ENCODE results near the gene LCN6. TPM values are rescaled to one million over a fixed set of nuclear protein-coding genes. Genes with fewer than 3 reads are reported as not detected.
A peak's percentile ranks its signal among the peaks of the same experiment; 100 is the strongest.

The LCN6 gene
- total RNA-seq, 1 experiment from 2014 or later: not detected

DNA sequence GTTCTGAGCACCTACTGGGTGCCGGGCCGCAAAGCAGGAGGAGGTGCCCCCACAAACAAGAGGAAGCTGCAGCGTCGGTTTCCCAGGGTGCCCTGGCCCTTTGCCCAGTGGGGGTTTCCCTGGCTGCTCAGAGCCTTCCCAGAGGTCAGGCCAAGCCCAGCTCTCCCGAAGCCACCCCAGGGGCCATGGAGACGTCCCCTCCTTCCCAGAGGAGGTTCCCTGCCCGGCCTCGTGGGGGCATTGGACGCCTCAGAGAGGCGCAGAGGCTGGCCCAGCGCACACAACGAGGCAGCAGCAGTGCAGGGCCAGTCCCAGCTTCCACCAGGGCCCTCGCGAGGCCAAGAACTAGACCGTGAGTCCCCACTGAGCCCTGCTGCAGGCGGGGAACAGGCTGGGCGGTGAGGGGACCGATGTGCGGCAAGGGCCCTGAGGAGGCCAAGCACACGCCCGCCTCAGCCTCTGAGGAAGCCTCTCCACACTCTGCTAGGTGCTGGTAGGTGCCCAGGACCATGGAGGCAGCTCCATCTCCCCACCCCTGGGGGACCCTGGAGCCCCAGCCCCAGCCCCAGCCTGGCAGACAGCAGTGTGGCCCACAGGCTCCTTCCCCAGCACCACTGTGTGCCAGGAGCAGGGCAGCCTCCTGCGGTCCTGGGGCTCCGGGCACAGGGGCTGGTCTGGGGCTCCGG is 29.0 kb downstream of the LCN6 start:
- Histone ChIP-seq H3K79me2 (ENCODE audit: insufficient read depth, low read length) (no peaks in the 10 kb centered on the region), H2AK5ac (ENCODE audit: insufficient read length, low read length) (no peak overlapping the region), H3K27ac (ENCODE audit: insufficient read length, low read depth, low read length) (no peak overlapping the region), H4K8ac (replicated peaks; ENCODE audit: insufficient read length, low read depth, low read length) (no peak overlapping the region), H2BK12ac (ENCODE audit: insufficient read length, low read depth, low read length) (no peak overlapping the region), H3K18ac (ENCODE audit: insufficient read length, low read depth, low read length) (no peak overlapping the region), H3T11ph (ENCODE audit: low read length) (no peak overlapping the region), H3K4ac (ENCODE audit: low read depth, low read length) (no peak overlapping the region), H3K23me2 (ENCODE audit: insufficient read length, low read depth, low read length, poor library complexity, severe bottlenecking) (no peaks in the 10 kb centered on the region), H3K56ac (ENCODE audit: insufficient read length, low read depth, low read length) (no peak overlapping the region), H2BK15ac (ENCODE audit: low read depth, low read length) (no peak overlapping the region), H2BK120ac (ENCODE audit: low read depth, low read length, poor library complexity, severe bottlenecking) (no peak overlapping the region), H3K79me1 (ENCODE audit: insufficient read depth, low read depth, low read length, poor library complexity, severe bottlenecking) (peaks cover 2% of the 10 kb centered on the region), H2AFZ (ENCODE audit: low read length) (no peak overlapping the region), H4K20me1 (ENCODE audit: control insufficient read depth, insufficient read depth, insufficient read length) (no peaks in the 10 kb centered on the region), H3K14ac (ENCODE audit: insufficient read depth, low read length) (no peak overlapping the region), H4K91ac (ENCODE audit: insufficient read length, low read depth, low read length) (no peak overlapping the region), H3K27me3 (ENCODE audit: insufficient read depth, low read length) (no peaks in the 10 kb centered on the region), H3K23ac (ENCODE audit: insufficient read length, low read depth, low read length) (no peak overlapping the region), H3K4me1 (ENCODE audit: insufficient read depth, low read length) (no peaks in the 10 kb centered on the region), H2BK20ac (ENCODE audit: low read depth, low read length, poor library complexity, severe bottlenecking) (no peak overlapping the region), H2BK5ac (ENCODE audit: insufficient read length, low read length) (no peak overlapping the region), H3K9me3 (ENCODE audit: control insufficient read depth, low read depth, low read length) (no peaks in the 10 kb centered on the region), H3K4me2 (ENCODE audit: insufficient read depth, insufficient read length, low read length) (no peak overlapping the region), H3K9ac (ENCODE audit: extremely low read depth, insufficient read length, low read length) (no peak overlapping the region), H4K5ac (ENCODE audit: insufficient read length, low read depth, low read length) (no peak overlapping the region)
- no CpG with 5 or more reads among the region's 24 CpGs for WGBS (ENCODE audit: extremely low coverage, insufficient read length, low lambda C conversion rate)
- H3K27me3 Mint-ChIP-seq (ENCODE audit: low read depth): no peaks in the 10 kb centered on the region; the same call in 1 of the 2 replicates
- H3K4me1 Mint-ChIP-seq: peaks cover 3 to 6% of the 10 kb centered on the region in 2 experiments; a peak in 2 of 4 replicates
- H3K36me3 Mint-ChIP-seq (ENCODE audit: insufficient read depth in 1 of 3, low read depth in 3 of 3): peaks cover 10 to 23% (median 14%) of the 10 kb centered on the region in 3 experiments; a peak in 6 of 7 replicates
- no peak overlapping the region for H3K27ac Mint-ChIP-seq
- no peaks in the 10 kb centered on the region; a peak in 1 of 5 replicates for H3K9me3 Mint-ChIP-seq
- DNase-seq: peak; percentile 39
- TF ChIP-seq, protein P1, sequence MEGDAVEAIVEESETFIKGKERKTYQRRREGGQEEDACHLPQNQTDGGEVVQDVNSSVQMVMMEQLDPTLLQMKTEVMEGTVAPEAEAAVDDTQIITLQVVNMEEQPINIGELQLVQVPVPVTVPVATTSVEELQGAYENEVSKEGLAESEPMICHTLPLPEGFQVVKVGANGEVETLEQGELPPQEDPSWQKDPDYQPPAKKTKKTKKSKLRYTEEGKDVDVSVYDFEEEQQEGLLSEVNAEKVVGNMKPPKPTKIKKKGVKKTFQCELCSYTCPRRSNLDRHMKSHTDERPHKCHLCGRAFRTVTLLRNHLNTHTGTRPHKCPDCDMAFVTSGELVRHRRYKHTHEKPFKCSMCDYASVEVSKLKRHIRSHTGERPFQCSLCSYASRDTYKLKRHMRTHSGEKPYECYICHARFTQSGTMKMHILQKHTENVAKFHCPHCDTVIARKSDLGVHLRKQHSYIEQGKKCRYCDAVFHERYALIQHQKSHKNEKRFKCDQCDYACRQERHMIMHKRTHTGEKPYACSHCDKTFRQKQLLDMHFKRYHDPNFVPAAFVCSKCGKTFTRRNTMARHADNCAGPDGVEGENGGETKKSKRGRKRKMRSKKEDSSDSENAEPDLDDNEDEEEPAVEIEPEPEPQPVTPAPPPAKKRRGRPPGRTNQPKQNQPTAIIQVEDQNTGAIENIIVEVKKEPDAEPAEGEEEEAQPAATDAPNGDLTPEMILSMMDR (conservative IDR thresholded peaks at IDR 0.05): no peak
- H3K4me3 Mint-ChIP-seq: no peak overlapping the region
